ENCODE results near the gene RTCA. TPM values are rescaled to one million over a fixed set of nuclear protein-coding genes. Genes with fewer than 3 reads are reported as not detected.

The RTCA gene
- total RNA-seq, 1 donor from 2014 or later = 40.7 TPM

- H3K27ac Mint-ChIP-seq (ENCODE audit: unreplicated experiment) = no peak overlapping the region
- H3K4me1 Mint-ChIP-seq (ENCODE audit: low read depth) = no peaks in the 10 kb centered on the region
Measured at GRCh38 chr1:100237091-100237490, 28.9 kb upstream of the RTCA start.

GRCh38 chr1:100239961-100240360, 26.1 kb upstream of the RTCA start:
- H3K27me3 Mint-ChIP-seq (ENCODE audit: low read depth) = no peaks in the 10 kb centered on the region

More at GRCh38 chr1:100237091-100237490, 28.9 kb upstream of the RTCA start:
- Mint-ChIP-seq H3K4me3 (ENCODE audit: unreplicated experiment) (no peak overlapping the region), H3K9me3 (ENCODE audit: low read depth) (no peaks in the 10 kb centered on the region), H3K36me3 (ENCODE audit: low read depth) (peaks cover 25% of the 10 kb centered on the region), H3K27me3 (ENCODE audit: low read depth) (no peaks in the 10 kb centered on the region)
- no peak for TF ChIP-seq CTCF (IDR thresholded peaks at IDR 0.05)
- DNase-seq (ENCODE audit: low spot score) = no peak

GRCh38 chr1:100240631-100241030, 25.4 kb upstream of the RTCA start:
- H3K27me3 Mint-ChIP-seq (ENCODE audit: low read depth) = no peaks in the 10 kb centered on the region
- no peaks in the 10 kb centered on the region for H3K4me1 Mint-ChIP-seq (ENCODE audit: low read depth)
- no peak overlapping the region for H3K4me3 Mint-ChIP-seq (ENCODE audit: unreplicated experiment)
- peaks cover 14% of the 10 kb centered on the region for H3K36me3 Mint-ChIP-seq (ENCODE audit: low read depth)
- H3K27ac Mint-ChIP-seq (ENCODE audit: unreplicated experiment) = no peak overlapping the region
- TF ChIP-seq CTCF (IDR thresholded peaks at IDR 0.05) = no peak
- DNase-seq (ENCODE audit: low spot score) = no peak
- H3K9me3 Mint-ChIP-seq (ENCODE audit: low read depth) = no peaks in the 10 kb centered on the region

More at GRCh38 chr1:100239961-100240360, 26.1 kb upstream of the RTCA start:
- TF ChIP-seq CTCF (IDR thresholded peaks at IDR 0.05) = no peak
- Mint-ChIP-seq H3K27ac (ENCODE audit: unreplicated experiment) (no peak overlapping the region), H3K9me3 (ENCODE audit: low read depth) (no peaks in the 10 kb centered on the region), H3K36me3 (ENCODE audit: low read depth) (peaks cover 14% of the 10 kb centered on the region), H3K4me1 (ENCODE audit: low read depth) (no peaks in the 10 kb centered on the region), H3K4me3 (ENCODE audit: unreplicated experiment) (no peak overlapping the region)
- no peak for DNase-seq (ENCODE audit: low spot score)

GRCh38 chr1:100246738-100247137, 19.3 kb upstream of the RTCA start:
- Mint-ChIP-seq H3K36me3 (ENCODE audit: low read depth) (no peaks in the 10 kb centered on the region), H3K4me1 (ENCODE audit: low read depth) (peaks cover 11% of the 10 kb centered on the region), H3K4me3 (ENCODE audit: unreplicated experiment) (no peak overlapping the region), H3K27me3 (ENCODE audit: low read depth) (no peaks in the 10 kb centered on the region), H3K9me3 (ENCODE audit: low read depth) (no peaks in the 10 kb centered on the region), H3K27ac (ENCODE audit: unreplicated experiment) (no peak overlapping the region)
- DNase-seq (ENCODE audit: low spot score) = no peak
- no peak for TF ChIP-seq CTCF (IDR thresholded peaks at IDR 0.05)

GRCh38 chr1:100249155-100249536, 16.9 kb upstream of the RTCA start:
- H3K4me1 Mint-ChIP-seq (ENCODE audit: low read depth) = peaks cover 11% of the 10 kb centered on the region
- no peak for TF ChIP-seq CTCF (IDR thresholded peaks at IDR 0.05)
- peaks cover 11% of the 10 kb centered on the region for H3K27me3 Mint-ChIP-seq (ENCODE audit: low read depth)
- DNase-seq (ENCODE audit: low spot score) = no peak
- H3K36me3 Mint-ChIP-seq (ENCODE audit: low read depth) = no peaks in the 10 kb centered on the region
- H3K9me3 Mint-ChIP-seq (ENCODE audit: low read depth) = no peaks in the 10 kb centered on the region
- H3K27ac Mint-ChIP-seq (ENCODE audit: unreplicated experiment) = no peak overlapping the region
- H3K4me3 Mint-ChIP-seq (ENCODE audit: unreplicated experiment) = no peak overlapping the region
